CD4-positive, alpha-beta T cell treated with Interleukin-4 for 4 hours (primary cell): ENCODE data around the gene SYT1.

Source experiments
- DNase-seq: peaks from one replicate; pipeline ENCODE4 v3.0.0-alpha.2; 2020

Gene SYT1

GRCh38 chr12:78898416-78898815, 33.8 kb downstream of the SYT1 start:
- no peak for DNase-seq

GRCh38 chr12:78914859-78915331, 50.3 kb downstream of the SYT1 start:
- no peak for DNase-seq

DNA sequence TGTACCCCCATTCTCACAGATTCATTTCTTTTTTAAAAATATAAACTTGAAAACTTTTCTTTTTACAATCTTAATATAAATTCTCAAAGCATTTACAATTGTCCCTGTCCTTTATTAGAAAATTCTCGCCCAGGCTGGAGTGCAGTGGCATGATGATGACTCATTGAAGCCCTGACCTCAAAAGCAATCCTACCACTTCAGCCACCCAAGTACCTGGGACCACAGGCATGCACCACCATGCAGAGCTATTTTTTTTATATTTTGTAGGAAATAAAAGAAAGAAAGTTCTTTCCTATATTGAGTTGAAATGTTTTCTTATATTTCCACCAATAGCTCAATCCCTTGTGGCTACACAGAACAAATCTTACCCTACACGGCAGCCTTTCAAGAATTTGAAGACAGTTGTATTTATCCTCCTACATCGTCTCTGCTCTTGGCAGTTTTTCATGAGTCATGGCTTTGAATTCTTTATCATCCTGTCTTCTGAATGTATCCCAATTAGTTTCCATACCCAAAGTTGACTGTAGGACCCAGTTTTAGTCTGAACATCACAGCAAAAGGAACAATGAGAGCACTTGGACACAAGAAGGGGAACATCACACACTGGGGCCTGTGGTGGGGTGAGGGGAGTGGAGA, 52.4 kb downstream of the SYT1 start:
- no peak for DNase-seq

- no peak for DNase-seq
Observed at GRCh38 chr12:78917513-78917912, 52.9 kb downstream of the SYT1 start.

DNA sequence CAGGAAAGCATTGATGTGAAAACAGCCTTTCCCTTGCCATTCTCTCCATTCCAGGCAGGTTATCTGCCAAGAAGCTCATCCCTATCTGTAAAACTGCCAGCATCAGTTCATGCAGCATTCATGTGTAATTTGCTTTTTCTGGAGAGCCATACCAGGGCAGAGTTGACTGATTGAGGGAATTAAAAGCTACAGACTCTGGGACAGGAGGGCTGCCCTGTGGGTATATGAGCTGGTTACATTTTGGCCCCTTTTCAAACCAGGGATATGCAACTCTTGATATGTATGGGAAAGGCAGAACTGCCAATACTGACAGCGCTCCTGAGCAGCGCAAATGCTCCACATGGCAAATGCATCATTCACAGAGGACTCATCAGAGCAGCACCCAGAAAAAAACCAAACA, 53.7 kb downstream of the SYT1 start:
- DNase-seq = no peak

GRCh38 chr12:78928200-78929074, 63.9 kb downstream of the SYT1 start:
- no peak for DNase-seq

DNA sequence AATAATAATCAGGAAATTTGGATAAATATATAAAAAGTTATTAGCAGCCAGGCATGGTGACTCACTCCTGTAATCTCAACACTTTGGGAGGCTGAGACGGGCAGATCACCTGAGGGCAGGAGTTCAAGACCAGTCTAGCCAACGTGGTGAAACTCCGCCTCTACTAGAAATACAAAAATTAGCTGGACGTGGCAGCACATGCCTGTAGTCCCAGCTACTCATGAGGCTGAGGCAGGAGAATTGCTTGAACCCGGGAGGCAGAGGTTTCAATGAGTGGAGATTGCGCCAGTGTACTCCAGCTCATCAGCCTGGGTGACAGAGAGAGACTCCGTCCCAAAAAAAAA, 64.5 kb downstream of the SYT1 start:
- DNase-seq = no peak

GRCh38 chr12:78931466-78931990, 67.0 kb downstream of the SYT1 start:
- no peak for DNase-seq

DNA sequence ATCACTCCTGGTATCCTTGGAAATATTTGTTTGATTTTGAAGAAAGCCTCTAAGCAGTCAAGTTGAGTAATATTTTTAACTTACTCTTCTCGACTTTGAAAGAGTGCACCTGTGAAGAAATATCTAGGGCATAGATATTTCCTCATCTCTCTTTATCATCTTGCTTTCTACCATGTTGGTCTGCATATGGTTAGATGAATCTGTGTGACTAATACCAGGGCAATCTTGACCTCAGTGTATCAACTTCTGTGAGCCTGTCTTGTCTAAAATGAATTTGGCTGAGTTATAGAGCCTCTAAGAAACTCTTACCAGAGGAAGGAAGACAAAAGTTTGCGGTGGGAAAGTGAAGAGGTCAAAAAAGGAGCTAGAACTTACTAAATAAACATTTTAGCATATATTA, 68.4 kb downstream of the SYT1 start:
- DNase-seq = no peak

DNA sequence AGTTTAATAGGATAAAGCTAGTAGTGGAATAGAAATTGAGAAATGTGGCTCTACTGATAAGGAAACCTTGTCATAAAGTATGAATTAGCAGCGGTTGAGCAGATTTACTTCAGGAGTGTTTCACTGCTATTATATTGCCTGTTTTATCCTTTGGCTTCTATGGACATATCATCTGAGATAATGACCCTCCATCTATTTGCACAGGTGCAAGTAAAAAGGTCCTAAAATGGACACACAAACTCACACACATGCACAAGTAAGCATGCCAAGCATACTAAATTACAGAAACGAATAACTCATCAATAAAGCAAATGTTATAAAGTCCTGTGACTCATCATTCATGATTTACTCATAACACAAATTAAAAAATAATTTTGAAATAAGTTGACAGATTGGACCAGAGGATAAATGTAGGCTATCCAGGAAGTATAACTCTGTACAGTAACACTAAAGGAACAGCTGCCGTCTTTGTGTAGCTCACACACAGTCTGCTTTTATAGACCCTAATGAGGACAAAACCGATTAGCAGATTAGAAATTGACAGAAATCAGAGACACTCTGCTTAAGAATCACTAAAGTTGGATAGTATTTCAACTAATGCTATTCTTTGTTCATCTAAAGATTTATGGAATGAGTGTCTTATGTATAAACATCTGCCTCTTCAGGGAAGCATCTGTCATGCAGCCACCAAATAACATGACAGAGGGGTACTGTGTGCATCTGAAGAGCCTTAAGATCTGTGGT, 73.9 kb downstream of the SYT1 start:
- no peak for DNase-seq

DNA sequence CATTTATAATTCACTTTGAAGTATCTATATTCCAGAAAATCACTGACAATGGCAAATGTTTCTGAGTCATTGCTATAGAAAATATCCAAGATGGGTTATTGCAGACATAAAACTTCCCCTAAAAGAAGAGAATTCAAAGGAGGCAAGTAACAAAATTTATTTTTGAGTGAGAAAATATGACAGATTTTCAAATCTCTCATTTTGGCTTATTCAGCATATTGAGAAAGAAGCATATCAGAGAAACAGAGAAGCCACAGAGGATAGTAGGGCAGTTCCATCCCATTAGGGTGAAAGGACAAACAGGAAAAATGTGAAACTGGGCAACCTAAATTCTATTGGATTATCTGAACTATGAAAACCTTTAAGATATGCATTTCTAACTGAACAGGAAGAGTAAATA, 85.0 kb downstream of the SYT1 start:
- no peak for DNase-seq

DNA sequence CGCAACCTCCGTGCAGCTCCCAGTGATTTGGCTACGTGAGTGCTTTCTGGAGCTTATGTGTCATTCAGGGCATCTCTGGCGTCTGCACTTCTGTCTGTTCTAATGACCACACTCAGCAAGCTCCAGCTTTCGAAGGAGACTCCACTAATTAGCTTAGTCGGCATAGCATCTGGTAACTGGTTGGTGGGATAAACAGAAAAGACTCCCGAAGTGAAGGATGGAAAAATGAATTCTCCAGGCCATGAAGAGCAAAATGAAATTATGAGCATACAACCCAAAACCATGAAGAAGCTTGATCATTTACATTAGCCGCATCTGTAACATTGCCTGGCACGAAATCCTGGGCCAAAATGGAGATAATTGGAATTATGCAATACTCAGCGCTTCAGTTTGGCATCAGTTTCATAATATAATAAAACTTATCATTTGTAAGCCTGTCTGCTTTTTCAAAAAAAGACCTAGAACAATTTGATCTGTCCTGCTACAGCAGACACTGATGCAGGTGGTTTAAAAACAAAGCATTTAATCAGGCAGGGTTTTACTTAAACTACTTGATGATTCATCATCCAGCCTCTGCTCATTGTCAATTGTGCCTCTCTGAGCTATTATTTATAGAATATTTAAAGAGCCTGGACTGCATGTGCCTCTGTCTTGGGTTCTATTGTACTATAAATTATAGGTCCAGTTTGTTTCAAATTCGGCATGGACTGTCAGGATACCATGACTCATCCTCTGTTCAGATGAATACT, 87.4 kb downstream of the SYT1 start:
- no peak for DNase-seq

DNA sequence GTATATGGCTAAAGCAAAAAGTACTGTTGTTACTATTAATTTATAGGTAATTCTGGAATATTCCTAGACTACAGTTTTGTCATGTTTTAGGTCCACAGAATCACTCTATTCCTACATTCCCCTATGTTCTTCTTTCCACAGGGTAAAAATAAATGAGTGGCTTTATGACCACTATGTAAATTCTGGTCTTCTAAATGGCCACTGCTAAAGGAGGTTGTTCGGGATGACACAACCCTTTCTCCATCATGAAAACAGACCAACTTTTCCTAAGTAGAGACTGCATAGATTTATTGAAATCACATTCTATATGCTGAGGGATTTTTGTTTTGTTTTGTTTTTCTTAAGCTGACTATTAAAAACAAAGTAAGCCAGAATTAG, 88.0 kb downstream of the SYT1 start:
- DNase-seq = no peak

- no peak for DNase-seq
Observed at GRCh38 chr12:78958941-78959340, 94.4 kb downstream of the SYT1 start.

DNA sequence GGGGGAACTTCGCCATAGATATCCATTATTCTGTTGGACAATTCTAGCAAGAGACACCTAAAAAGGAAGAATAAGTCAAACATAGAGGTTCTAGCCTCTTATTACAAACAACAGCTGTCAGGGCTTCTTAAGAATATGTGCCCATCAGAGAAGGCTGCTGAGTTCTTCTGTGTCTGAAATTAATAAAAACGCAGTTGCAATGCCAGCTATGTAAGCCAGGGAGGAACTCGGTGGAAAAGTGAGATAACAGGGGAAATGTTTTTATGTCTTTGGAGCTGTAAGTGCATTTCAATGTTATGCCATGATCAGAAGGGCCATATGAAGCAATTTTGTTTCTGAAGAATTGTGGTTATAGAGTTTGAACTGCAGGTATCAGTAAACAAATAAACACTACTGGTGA, 95.0 kb downstream of the SYT1 start:
- no peak for DNase-seq

DNA sequence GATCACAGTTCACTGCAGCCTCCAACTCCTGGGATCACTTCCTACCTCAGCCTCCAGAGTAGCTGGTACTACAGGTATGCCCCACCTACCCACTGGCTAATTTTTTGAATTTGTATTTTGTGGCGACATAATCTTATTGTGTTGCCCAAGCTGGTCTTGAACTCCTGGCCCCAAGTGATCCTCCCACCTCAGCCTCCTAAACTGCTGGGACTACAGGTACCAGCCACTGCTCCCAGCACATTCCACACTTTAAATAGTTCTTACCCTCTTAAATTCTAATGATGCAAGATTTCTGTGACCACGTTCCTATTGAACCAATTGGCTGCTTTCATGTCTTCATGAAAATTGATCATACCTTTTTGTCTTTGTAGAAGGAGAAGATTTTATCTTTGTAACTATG, 96.6 kb downstream of the SYT1 start:
- DNase-seq = no peak

GRCh38 chr12:78963439-78964227, 99.1 kb downstream of the SYT1 start:
- no peak for DNase-seq

GRCh38 chr12:78964521-78964920, 99.9 kb downstream of the SYT1 start:
- DNase-seq = no peak

GRCh38 chr12:78966062-78966461, 101.5 kb downstream of the SYT1 start:
- no peak for DNase-seq

- DNase-seq = no peak
Observed at GRCh38 chr12:78966926-78967325, 102.4 kb downstream of the SYT1 start.

DNA sequence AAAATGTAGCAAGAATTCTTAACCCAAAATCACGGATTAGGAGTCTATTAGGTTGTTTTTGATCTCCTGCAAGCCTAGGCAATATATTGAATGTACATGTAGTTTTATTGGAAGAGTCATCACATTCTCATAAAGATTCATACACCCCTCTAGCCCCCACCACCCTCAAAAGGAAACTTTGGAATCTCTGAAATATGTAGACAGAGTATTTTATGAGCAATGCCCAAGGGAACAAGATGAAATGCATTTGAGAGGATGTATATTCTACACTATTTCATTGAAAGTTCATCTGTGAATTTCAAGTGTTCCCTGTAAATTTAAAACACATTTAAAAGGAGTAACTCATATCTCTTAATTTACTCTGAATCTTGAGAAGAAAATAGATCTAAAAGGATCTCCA, 103.7 kb downstream of the SYT1 start:
- no peak for DNase-seq

DNA sequence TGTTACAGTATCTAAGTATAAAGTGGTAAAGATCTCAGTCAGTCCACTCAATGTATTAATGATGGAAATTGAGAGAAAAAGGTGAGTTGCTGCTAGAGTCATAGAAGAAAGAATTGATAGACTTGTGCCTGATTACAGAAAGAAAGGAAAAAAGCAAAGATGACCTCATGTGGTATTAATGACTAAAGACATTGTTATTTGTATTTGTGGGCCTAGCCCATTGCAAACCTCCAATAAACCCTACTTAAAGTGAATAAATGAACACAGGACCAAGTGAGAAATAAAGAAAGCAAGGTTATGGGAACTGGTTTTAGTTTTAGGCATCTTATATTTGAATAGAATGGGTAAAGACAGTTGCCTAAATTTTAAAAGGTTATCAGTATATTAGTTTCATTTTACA, 105.5 kb downstream of the SYT1 start:
- no peak for DNase-seq
